Prostate gland (tissue), 2 donors: ENCODE data around the gene ARF4. TPM values are rescaled to one million over a fixed set of nuclear protein-coding genes. Genes with fewer than 3 reads are reported as not detected.
A peak's percentile ranks its signal among the peaks of the same experiment; 100 is the strongest.

Source experiments
- DNase-seq: peaks from one replicate; pipeline ENCODE4 v3.0.0-alpha.2; 2019; ENCODE audit warnings: low spot score
- H3K27ac ChIP-seq, 2 donors: fragments of 200-600 bp; sonication (generic); 2 replicates each; pipeline ENCODE4 v1.5.1; 2017 to 2019
- H3K27me3 ChIP-seq: fragments of 200-600 bp; sonication (generic); replicated peaks from 2 replicates; pipeline ENCODE4 v1.5.1; 2019; ENCODE audit not compliant: insufficient read depth
- H3K36me3 ChIP-seq, 2 donors: fragments of 200-600 bp; sonication (generic); 1 replicate in 1 of 2; 2 replicates in 1 of 2; pipeline versions ENCODE4 v1.5.1 to v1.8.1; 2017 to 2019
- H3K4me1 ChIP-seq: fragments of 200-600 bp; sonication (generic); replicated peaks from 2 replicates; pipeline ENCODE4 v1.5.1; 2019
- H3K4me3 ChIP-seq, 2 donors: fragments of 200-600 bp; sonication (generic); 2 replicates each; pipeline ENCODE4 v1.5.1; 2017 to 2019
- H3K9me3 ChIP-seq: fragments of 200-600 bp; sonication (generic); 2 replicates; pipeline ENCODE4 v1.5.1; 2017
- POLR2A ChIP-seq: fragments of 450-650 bp; IDR thresholded peaks from one replicate; pipeline ENCODE4 v1.6.1; 2016; ENCODE audit warnings: antibody characterized with exemption, mild to moderate bottlenecking
- POLR2AphosphoS5 ChIP-seq: sonication (generic); formaldehyde crosslinking; IDR thresholded peaks from one replicate; pipeline ENCODE4 v1.6.1; 2017; ENCODE audit warnings: antibody characterized with exemption
- WGBS: methylation state at CpG from one replicate; pipeline ENCODE4 v1.1.5; 2018; 5-methylcytosine and 5-hydroxymethylcytosine counted together
- intact Hi-C: fragments of 100-400 bp; cut with DNase I; formaldehyde crosslinking; loops from one replicate; pipeline ENCODE4 v1.14.2; 2022
- total RNA-seq, 2 donors: library from RNA; depleted of rRNA; stranded (reverse); fragments of >200 nt; gene quantifications; one replicate each; pipeline ENCODE4 v1.1.0, GENCODE V29; 2016
- TF ChIP-seq, protein P1 (sequence below), 4 experiments: fragments of 200-600 bp in 2 of 4; fragments of 450-650 bp in 2 of 4; sonication (generic) in 2 of 4; IDR thresholded peaks; 1 replicate in 3 of 4; 2 replicates in 1 of 4; pipeline ENCODE4 v1.5.1; 2016 to 2019; ENCODE audit warnings: antibody characterized with exemption in 4 of 4, mild to moderate bottlenecking in 2 of 4, moderate library complexity in 2 of 4

Gene ARF4
- total RNA-seq, 2 donors from 2014 or later: 145 to 163 TPM

DNA sequence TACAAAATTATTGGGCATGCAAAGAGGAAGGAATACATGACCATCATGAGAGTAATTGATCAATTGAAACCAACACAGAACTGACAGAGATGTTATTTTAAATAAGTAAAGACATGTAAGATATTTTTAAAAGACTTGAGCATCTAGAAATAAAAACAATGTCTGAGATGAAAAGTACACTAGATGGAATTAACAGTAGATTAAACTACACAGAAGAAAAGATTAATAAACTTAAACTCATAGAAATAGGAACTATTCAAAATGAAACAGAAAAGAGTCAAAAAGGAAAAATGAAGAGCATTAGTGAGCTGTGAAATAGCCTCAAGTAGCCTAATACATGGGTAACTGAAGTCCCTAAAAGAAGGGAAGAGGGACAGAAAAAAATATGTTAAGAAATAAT is 8.5 kb upstream of the ARF4 start:
- no peaks in the 10 kb centered on the region for H3K4me1 ChIP-seq
- H3K9me3 ChIP-seq: no peaks in the 10 kb centered on the region
- no peak for DNase-seq
- no peak overlapping the region for H3K27ac ChIP-seq
- no peaks in the 10 kb centered on the region for H3K27me3 ChIP-seq
- H3K36me3 ChIP-seq: no peaks in the 10 kb centered on the region
- TF ChIP-seq, protein P1, sequence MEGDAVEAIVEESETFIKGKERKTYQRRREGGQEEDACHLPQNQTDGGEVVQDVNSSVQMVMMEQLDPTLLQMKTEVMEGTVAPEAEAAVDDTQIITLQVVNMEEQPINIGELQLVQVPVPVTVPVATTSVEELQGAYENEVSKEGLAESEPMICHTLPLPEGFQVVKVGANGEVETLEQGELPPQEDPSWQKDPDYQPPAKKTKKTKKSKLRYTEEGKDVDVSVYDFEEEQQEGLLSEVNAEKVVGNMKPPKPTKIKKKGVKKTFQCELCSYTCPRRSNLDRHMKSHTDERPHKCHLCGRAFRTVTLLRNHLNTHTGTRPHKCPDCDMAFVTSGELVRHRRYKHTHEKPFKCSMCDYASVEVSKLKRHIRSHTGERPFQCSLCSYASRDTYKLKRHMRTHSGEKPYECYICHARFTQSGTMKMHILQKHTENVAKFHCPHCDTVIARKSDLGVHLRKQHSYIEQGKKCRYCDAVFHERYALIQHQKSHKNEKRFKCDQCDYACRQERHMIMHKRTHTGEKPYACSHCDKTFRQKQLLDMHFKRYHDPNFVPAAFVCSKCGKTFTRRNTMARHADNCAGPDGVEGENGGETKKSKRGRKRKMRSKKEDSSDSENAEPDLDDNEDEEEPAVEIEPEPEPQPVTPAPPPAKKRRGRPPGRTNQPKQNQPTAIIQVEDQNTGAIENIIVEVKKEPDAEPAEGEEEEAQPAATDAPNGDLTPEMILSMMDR (IDR thresholded peaks at IDR 0.05): no peak
- no peak for TF ChIP-seq POLR2A
- no peak for TF ChIP-seq POLR2AphosphoS5
- intact Hi-C loops: no loop called here
- H3K4me3 ChIP-seq: no peak overlapping the region

- Histone ChIP-seq H3K4me1 (no peaks in the 10 kb centered on the region), H3K9me3 (no peaks in the 10 kb centered on the region), H3K27me3 (no peaks in the 10 kb centered on the region), H3K4me3 (no peak overlapping the region), H3K27ac (no peak overlapping the region), H3K36me3 (no peaks in the 10 kb centered on the region)
- TF ChIP-seq POLR2A (no peak), POLR2AphosphoS5 (no peak)
- TF ChIP-seq, protein P1 (IDR thresholded peaks at IDR 0.05): no peak
- intact Hi-C loops: no loop called here
- 50% methylated on average over 2 of the region's 2 CpGs for WGBS
- DNase-seq: no peak
Observed at GRCh38 chr3:57604971-57605370, 7.8 kb upstream of the ARF4 start.

DNA sequence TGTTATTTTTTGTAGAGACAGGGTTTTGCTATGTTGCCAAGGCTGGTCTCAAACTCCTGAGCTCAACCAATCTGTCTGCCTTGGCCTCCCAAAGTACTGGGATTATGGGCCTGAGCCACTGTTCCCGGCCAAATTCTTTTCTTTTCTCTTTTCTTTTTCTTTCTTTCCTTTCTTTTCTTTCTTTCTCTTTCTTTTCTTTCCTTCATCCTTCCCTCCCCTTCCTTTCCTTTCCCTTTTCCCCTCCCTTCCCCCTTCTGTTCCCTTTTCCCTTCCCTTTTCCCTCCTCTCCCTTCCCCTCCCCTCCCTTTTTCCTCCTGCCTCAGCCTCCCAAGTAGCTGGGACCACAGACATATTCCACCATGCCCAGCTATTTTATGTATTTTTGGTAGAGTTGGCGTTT is 3.1 kb upstream of the ARF4 start:
- no peaks in the 10 kb centered on the region for H3K27me3 ChIP-seq
- no peaks in the 10 kb centered on the region for H3K36me3 ChIP-seq
- H3K9me3 ChIP-seq: no peaks in the 10 kb centered on the region
- no peak for DNase-seq
- intact Hi-C loops: no loop called here
- WGBS: 95% methylated on average over 2 of the region's 2 CpGs
- no peak overlapping the region for H3K4me3 ChIP-seq
- H3K27ac ChIP-seq: no peak overlapping the region
- TF ChIP-seq POLR2AphosphoS5 (no peak), POLR2A (no peak)
- TF ChIP-seq, protein P1 (IDR thresholded peaks at IDR 0.05): no peak
- H3K4me1 ChIP-seq: no peaks in the 10 kb centered on the region

- Histone ChIP-seq H3K27me3 (no peaks in the 10 kb centered on the region), H3K27ac (peak overlapping the region; percentile 97 to 98), H3K36me3 (no peaks in the 10 kb centered on the region), H3K9me3 (no peaks in the 10 kb centered on the region), H3K4me3 (peak overlapping the region; percentile 43 to 91), H3K4me1 (no peaks in the 10 kb centered on the region)
- TF ChIP-seq, protein P1 (IDR thresholded peaks at IDR 0.05): no peak
- TF ChIP-seq POLR2AphosphoS5 (no peak), POLR2A (no peak)
- DNase-seq: no peak
- 60% methylated on average over 5 of the region's 5 CpGs for WGBS
- intact Hi-C loops: loop anchor here (5.0 kb wide), 1 partner anchor 372 kb away; the partner anchor contains the start of gene APPL1
Observed at GRCh38 chr3:57598765-57599360, 1.7 kb upstream of the ARF4 start.

- Histone ChIP-seq H3K9me3 (no peaks in the 10 kb centered on the region), H3K36me3 (no peaks in the 10 kb centered on the region), H3K4me3 (peak overlapping the region; percentile 88 to 91), H3K27me3 (no peaks in the 10 kb centered on the region), H3K4me1 (no peaks in the 10 kb centered on the region), H3K27ac (peak overlapping the region; percentile 97 to 98)
- DNase-seq: peak; percentile 67
- TF ChIP-seq POLR2AphosphoS5 (no peak), POLR2A (peak; percentile 50)
- 2% methylated on average over 30 of the region's 31 CpGs for WGBS
- intact Hi-C loops: loop anchor here (2.0 to 5.0 kb wide), 4 partner anchors 40 to 369 kb away; partner anchors contain the start of genes APPL1, DENND6A, PDE12 and SLMAP
Observed at GRCh38 chr3:57596495-57597126, 533 bp downstream of the ARF4 start.
